Measurements from ENCODE around the gene RNASEH1. TPM values are rescaled to one million over a fixed set of nuclear protein-coding genes. Genes with fewer than 3 reads are reported as not detected.

RNASEH1 gene
- total and polyA plus RNA-seq, 2 experiments from 2014 or later: 33.2 to 40.7 TPM

DNA sequence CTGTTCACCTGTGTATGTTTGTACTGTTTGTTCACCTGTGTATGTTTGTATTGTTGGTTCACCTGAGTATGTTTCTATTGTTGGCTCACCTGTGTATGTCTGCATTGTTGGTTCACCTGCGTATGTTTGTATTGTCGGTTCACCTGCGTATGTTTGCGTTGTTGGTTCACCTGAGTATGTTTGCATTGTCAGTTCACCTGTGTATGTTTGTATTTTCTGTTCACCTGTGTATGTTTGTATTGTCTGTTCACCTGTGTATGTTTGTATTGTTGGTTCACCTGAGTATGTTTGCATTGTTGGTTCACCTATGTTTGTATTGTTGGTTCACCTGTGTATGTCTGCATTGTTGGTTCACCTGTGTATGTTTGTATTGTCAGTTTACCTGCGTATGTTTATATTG, 53.4 kb downstream of the RNASEH1 start (continued):
- TF ChIP-seq, protein P1, sequence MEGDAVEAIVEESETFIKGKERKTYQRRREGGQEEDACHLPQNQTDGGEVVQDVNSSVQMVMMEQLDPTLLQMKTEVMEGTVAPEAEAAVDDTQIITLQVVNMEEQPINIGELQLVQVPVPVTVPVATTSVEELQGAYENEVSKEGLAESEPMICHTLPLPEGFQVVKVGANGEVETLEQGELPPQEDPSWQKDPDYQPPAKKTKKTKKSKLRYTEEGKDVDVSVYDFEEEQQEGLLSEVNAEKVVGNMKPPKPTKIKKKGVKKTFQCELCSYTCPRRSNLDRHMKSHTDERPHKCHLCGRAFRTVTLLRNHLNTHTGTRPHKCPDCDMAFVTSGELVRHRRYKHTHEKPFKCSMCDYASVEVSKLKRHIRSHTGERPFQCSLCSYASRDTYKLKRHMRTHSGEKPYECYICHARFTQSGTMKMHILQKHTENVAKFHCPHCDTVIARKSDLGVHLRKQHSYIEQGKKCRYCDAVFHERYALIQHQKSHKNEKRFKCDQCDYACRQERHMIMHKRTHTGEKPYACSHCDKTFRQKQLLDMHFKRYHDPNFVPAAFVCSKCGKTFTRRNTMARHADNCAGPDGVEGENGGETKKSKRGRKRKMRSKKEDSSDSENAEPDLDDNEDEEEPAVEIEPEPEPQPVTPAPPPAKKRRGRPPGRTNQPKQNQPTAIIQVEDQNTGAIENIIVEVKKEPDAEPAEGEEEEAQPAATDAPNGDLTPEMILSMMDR (conservative IDR thresholded peaks at IDR 0.05; ENCODE audit: low read depth in 2 of 2): no peak
- no peak for TF ChIP-seq JUNB (IDR thresholded peaks at IDR 0.05; ENCODE audit: unreplicated experiment)

DNA sequence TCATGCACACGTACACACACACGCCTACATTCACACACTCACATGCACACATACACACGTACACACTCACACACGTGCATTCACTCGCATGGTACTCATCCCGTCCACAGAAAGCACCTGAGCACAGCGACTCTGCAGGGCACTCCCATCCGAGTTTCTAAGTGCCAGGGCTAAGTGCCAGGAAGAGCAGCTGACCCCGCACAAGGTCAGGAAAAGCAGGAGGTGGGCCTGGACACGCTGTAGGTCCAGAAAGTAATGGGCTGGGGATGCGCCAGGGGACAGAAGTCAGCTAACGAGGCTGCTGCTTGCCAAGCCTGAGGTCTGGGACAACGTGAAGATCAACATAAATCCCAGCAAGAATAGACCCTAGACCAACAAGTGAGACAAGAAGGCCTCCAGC, 54.6 kb downstream of the RNASEH1 start:
- H3K79me2 ChIP-seq (replicated peaks; ENCODE audit: insufficient read depth): no peaks in the 10 kb centered on the region
- H3K4me3 ChIP-seq: no peak overlapping the region
- 0 out of 2 replicates have a peak, but pooled peaks cover 3% of the 10 kb centered on the region for H4K20me1 ChIP-seq (replicated peaks; ENCODE audit: insufficient read depth)
- H3K27me3 ChIP-seq (ENCODE audit: insufficient read depth): no peaks in the 10 kb centered on the region
- DNase-seq (ENCODE audit: low spot score): no peak
- Mint-ChIP-seq H3K27ac (no peak overlapping the region), H3K9me3 (no peaks in the 10 kb centered on the region), H3K4me3 (no peak overlapping the region), H3K27me3 (ENCODE audit: insufficient read depth, low read depth, poor library complexity) (peaks cover 4% of the 10 kb centered on the region), H3K4me1 (no peaks in the 10 kb centered on the region), H3K36me3 (ENCODE audit: low read depth) (peaks cover 31% of the 10 kb centered on the region)
- no peaks in the 10 kb centered on the region for H3K9me2 ChIP-seq (ENCODE audit: insufficient read depth)
- H3K27ac ChIP-seq (ENCODE audit: low read depth): no peak overlapping the region
- H3F3A ChIP-seq (replicated peaks; ENCODE audit: low read depth): peaks cover 7% of the 10 kb centered on the region; the same call in 1 of the 2 replicates
- no peaks in the 10 kb centered on the region for H3K36me3 ChIP-seq (ENCODE audit: insufficient read depth)
- no peaks in the 10 kb centered on the region for H3K4me1 ChIP-seq (ENCODE audit: insufficient read depth)
- no peak overlapping the region for H3K4me2 ChIP-seq
- H2AFZ ChIP-seq: no peak overlapping the region
- no peak for ATAC-seq
- TF ChIP-seq ZNF114 (CRISPR knock-in tag; IDR thresholded peaks at IDR 0.05): no peak
- no peak for TF ChIP-seq ZNF331 (CRISPR knock-in tag; IDR thresholded peaks at IDR 0.05; ENCODE audit: low read depth)
- no peak for TF ChIP-seq EZH2 (IDR thresholded peaks at IDR 0.05; ENCODE audit: low read depth, unreplicated experiment)
- no peak for TF ChIP-seq EZH2phosphoT487 (IDR thresholded peaks at IDR 0.05; ENCODE audit: unreplicated experiment)
- TF ChIP-seq, protein P2, sequence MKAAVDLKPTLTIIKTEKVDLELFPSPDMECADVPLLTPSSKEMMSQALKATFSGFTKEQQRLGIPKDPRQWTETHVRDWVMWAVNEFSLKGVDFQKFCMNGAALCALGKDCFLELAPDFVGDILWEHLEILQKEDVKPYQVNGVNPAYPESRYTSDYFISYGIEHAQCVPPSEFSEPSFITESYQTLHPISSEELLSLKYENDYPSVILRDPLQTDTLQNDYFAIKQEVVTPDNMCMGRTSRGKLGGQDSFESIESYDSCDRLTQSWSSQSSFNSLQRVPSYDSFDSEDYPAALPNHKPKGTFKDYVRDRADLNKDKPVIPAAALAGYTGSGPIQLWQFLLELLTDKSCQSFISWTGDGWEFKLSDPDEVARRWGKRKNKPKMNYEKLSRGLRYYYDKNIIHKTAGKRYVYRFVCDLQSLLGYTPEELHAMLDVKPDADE (IDR thresholded peaks at IDR 0.05): no peak
- no peak for TF ChIP-seq CREB1 (CRISPR knock-in tag; IDR thresholded peaks at IDR 0.05; ENCODE audit: low read depth)
- no peak for TF ChIP-seq JUNB (IDR thresholded peaks at IDR 0.05; ENCODE audit: unreplicated experiment)
- no peak for TF ChIP-seq STAT1 (IDR thresholded peaks at IDR 0.05; ENCODE audit: unreplicated experiment)
- TF ChIP-seq POLR2AphosphoS5 (IDR thresholded peaks at IDR 0.05; ENCODE audit: low read depth): no peak
- TF ChIP-seq, protein P3, sequence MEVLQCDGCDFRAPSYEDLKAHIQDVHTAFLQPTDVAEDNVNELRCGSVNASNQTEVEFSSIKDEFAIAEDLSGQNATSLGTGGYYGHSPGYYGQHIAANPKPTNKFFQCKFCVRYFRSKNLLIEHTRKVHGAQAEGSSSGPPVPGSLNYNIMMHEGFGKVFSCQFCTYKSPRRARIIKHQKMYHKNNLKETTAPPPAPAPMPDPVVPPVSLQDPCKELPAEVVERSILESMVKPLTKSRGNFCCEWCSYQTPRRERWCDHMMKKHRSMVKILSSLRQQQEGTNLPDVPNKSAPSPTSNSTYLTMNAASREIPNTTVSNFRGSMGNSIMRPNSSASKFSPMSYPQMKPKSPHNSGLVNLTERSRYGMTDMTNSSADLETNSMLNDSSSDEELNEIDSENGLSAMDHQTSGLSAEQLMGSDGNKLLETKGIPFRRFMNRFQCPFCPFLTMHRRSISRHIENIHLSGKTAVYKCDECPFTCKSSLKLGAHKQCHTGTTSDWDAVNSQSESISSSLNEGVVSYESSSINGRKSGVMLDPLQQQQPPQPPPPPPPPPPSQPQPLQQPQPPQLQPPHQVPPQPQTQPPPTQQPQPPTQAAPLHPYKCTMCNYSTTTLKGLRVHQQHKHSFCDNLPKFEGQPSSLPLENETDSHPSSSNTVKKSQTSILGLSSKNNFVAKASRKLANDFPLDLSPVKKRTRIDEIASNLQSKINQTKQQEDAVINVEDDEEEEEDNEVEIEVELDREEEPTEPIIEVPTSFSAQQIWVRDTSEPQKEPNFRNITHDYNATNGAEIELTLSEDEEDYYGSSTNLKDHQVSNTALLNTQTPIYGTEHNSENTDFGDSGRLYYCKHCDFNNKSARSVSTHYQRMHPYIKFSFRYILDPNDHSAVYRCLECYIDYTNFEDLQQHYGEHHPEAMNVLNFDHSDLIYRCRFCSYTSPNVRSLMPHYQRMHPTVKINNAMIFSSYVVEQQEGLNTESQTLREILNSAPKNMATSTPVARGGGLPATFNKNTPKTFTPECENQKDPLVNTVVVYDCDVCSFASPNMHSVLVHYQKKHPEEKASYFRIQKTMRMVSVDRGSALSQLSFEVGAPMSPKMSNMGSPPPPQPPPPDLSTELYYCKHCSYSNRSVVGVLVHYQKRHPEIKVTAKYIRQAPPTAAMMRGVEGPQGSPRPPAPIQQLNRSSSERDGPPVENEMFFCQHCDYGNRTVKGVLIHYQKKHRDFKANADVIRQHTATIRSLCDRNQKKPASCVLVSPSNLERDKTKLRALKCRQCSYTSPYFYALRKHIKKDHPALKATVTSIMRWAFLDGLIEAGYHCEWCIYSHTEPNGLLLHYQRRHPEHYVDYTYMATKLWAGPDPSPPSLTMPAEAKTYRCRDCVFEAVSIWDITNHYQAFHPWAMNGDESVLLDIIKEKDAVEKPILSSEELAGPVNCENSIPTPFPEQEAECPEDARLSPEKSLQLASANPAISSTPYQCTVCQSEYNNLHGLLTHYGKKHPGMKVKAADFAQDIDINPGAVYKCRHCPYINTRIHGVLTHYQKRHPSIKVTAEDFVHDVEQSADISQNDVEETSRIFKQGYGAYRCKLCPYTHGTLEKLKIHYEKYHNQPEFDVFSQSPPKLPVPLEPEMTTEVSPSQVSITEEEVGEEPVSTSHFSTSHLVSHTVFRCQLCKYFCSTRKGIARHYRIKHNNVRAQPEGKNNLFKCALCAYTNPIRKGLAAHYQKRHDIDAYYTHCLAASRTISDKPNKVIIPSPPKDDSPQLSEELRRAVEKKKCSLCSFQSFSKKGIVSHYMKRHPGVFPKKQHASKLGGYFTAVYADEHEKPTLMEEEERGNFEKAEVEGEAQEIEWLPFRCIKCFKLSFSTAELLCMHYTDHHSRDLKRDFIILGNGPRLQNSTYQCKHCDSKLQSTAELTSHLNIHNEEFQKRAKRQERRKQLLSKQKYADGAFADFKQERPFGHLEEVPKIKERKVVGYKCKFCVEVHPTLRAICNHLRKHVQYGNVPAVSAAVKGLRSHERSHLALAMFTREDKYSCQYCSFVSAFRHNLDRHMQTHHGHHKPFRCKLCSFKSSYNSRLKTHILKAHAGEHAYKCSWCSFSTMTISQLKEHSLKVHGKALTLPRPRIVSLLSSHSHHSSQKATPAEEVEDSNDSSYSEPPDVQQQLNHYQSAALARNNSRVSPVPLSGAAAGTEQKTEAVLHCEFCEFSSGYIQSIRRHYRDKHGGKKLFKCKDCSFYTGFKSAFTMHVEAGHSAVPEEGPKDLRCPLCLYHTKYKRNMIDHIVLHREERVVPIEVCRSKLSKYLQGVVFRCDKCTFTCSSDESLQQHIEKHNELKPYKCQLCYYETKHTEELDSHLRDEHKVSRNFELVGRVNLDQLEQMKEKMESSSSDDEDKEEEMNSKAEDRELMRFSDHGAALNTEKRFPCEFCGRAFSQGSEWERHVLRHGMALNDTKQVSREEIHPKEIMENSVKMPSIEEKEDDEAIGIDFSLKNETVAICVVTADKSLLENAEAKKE (CRISPR knock-in tag; IDR thresholded peaks at IDR 0.05): no peak
- TF ChIP-seq, protein P4, sequence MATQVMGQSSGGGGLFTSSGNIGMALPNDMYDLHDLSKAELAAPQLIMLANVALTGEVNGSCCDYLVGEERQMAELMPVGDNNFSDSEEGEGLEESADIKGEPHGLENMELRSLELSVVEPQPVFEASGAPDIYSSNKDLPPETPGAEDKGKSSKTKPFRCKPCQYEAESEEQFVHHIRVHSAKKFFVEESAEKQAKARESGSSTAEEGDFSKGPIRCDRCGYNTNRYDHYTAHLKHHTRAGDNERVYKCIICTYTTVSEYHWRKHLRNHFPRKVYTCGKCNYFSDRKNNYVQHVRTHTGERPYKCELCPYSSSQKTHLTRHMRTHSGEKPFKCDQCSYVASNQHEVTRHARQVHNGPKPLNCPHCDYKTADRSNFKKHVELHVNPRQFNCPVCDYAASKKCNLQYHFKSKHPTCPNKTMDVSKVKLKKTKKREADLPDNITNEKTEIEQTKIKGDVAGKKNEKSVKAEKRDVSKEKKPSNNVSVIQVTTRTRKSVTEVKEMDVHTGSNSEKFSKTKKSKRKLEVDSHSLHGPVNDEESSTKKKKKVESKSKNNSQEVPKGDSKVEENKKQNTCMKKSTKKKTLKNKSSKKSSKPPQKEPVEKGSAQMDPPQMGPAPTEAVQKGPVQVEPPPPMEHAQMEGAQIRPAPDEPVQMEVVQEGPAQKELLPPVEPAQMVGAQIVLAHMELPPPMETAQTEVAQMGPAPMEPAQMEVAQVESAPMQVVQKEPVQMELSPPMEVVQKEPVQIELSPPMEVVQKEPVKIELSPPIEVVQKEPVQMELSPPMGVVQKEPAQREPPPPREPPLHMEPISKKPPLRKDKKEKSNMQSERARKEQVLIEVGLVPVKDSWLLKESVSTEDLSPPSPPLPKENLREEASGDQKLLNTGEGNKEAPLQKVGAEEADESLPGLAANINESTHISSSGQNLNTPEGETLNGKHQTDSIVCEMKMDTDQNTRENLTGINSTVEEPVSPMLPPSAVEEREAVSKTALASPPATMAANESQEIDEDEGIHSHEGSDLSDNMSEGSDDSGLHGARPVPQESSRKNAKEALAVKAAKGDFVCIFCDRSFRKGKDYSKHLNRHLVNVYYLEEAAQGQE (IDR thresholded peaks at IDR 0.05; ENCODE audit: unreplicated experiment): no peak

Data from GM23338 (cell line).